NCI-H128 (cell line): ENCODE data around the gene PRSS38.

Experiments used
- DNase-seq: peaks from one replicate; lab custom pipeline; 2025; ENCODE audit not compliant: unreplicated experiment; lab: John Stamatoyannopoulos, UW

The PRSS38 gene

DNA sequence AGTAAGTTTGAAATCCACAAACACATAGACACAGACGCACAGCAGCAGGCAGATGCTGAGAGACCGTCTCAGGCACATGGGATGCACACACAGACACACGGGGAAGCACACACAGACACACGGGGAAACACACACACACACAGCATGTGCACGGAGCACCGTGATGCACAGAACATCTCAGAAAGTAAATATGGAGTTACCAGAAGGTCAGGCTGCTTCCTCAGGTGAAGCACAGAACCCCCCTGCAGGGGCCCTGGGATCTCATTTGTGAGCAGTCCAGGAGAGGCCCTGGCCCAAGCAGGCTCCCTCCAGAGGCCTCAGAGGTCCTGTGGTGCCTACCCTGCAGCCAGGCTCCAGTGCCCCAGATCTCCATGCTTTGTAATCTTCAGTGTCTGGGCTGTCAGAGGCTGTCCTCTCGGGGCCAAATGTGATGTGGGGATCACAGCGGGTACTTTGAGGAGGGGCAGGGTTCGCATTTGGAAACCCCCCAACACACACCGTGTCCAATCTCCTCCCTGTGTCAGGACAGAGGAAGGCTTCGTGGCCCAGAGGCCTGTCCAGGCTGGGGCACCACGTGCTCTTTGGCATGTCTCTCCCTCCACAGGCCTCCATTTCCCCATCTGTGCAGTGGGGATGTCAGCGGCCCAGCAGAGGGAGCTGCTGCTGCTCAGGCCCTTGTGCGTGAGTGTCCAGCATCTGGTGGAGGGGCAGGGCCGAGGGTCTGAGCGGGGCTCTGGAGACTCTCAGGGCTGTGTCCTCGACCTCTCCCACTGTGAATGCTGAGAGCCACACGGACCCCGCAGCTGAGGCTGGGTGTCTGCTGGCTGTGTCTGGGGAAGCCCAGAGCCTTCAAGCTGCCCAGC is 23.0 kb upstream of the PRSS38 start:
- DNase-seq, result no peak

DNA sequence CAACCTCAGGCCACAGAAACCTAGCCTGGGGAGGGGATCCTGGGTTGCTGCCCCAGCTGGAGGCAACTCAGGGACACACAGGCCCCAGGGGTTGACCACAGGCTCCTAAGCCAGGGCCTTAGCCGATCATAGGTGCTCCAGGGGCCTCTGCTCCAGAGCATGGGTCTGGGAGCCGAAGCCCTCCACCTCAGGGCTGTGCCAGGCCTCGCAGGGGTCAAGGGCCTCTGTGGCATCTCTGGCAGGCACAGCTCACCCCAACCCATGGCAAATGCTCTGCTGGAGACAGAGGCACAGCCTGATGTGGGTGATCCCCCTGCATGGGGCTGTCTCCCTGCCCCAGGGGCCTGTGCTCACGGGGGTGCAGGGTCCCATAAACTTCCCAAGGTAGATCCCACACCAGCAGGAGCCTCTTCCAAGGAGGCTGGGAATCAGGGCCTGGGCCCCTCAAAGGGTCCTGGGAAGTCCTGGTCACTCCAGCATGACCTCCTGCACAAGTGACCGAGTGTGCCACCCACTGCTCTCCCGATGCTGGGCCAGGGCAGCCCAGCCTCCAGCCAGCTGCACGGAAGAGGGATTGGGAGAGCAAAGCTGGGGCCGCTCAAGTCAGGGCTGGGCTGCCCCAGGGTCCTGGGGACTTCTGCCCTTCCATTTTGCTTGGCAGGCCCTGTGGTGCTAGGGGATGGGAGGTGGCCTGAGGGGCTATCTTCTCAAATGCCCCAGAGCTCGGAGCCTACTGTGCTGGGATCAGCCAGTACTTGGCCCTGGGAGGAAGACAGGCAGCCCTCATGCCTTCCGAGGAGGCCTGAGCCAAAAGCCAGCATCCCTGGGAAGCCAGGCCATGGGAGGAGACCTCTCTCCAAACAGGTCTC is 22.2 kb upstream of the PRSS38 start:
- DNase-seq, result no peak

DNA sequence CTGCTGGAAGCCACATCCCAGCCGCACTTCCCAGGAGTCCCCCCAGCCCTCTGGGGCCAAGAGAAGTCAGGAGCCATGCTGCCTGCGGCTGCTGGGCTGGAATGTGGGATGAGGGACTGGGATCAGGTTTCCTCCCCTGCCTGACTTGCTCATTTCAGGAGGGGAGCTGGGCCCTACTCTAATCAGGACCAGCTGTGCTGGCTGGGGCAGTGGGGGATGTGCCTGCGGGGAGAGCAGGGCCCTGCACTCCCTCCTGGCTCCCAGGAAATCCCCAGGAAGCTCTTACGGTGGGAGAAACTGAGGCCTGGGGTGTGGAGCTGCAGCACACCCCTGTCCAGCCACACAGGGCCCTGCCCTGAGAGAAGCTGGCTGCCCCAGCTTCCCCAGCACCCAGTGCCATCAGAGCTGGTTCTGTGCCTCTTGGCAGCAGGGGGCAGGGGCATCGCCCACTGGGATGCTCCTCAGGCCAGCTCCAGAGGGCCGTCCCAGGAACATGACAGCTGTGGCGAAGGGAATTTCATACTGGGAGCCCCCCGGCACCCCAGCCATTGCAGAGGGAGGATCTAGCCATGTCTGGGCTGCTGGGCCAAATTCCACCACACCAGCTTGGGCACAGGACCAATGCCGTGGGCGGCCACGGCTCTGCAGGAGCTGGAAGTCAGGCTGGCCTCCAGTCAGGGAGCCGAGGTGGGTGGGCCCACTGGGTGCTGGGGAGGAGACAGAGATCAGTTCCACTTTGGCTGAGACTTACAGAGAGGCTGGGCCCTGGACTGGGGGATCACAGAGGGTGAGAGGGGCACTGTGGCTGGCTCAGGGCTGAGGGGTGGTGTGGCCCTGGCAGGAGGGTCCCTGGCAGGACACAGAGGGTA is 21.3 kb upstream of the PRSS38 start:
- no peak for DNase-seq

DNA sequence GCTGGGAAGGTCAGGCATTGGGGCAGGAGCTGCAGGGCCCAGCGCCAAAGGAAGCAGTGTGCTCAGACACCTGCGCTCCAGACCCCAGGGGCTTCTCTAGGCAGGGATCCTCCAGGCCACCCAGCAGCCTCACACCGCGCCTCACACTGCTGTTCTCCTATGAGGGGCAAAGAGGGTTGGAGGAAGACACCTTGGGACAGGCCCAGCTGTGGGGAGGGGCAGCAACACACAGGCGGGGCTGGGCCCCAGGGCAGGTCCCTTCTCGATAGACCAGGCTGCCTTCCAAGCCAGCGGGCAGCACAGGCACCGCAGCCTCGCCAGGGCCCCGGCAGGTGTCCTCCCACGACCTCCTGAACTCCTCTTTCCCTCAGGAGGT is 20.7 kb upstream of the PRSS38 start:
- DNase-seq, result no peak

DNA sequence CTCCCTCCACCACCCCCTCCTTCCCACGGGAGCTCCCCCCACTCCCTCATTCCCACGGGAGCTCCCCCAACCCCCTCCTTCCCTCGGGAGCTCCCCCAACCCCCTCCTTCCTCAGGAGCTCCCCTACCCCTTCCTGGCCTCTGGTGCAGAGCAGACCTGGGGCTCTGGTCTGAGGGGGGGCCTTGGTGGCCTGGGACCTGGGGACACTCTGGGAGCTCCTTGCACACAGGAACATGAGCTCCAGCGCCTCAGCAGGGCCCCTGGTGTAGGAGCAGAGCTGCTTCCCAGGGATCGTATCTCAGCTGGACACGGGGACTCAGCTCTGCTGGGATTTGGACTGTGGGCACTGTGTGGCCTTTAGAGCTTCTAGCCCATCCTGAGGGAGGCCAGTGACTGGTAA is 19.7 kb upstream of the PRSS38 start:
- DNase-seq, result no peak

DNA sequence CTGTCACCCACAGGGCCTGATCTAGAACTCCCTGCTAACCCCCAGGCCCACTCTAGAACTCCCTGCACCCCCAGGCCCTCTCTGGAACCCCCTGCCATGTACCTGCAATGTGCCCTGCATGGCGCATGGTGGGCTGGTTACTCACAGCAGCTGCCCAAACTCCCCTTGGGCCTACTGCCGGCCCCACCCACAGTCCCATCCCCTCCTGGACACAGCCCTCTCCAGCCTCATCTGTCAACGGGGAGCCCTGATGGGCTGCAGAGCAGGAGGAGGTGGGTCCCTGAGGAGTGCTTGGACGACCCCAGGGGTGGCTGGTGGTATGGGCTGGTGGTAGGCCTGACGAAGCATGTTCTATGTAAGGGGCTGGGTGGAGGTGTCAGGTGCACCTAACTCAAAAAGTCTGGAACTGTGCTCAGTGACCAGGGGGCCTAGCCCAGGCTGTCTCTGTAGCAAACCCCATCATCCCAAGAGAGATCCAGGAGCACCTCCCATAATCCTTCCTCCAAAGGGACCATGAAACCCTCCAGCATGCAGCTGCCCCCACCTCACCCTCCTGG is 19.0 kb upstream of the PRSS38 start:
- no peak for DNase-seq

DNA sequence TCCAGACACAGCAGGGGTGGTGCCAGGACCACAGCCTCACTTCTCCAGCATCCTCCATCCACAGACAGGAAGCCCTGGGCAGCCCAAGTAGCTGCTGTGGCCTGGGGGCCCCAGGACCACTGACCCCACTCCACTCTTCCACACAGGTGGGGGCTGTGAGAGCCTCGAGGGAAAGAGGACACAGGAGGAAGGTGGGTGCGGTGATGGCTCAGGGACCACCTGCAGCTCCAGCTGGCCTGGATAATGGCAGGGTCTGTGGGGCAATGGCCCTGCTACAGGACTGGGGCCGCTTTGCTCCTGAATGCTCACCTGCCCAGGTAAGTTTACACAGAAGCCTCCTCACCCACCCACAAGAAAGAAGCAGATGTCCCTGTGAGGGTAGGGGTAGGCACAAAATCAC is 18.3 kb upstream of the PRSS38 start:
- DNase-seq, result no peak

DNA sequence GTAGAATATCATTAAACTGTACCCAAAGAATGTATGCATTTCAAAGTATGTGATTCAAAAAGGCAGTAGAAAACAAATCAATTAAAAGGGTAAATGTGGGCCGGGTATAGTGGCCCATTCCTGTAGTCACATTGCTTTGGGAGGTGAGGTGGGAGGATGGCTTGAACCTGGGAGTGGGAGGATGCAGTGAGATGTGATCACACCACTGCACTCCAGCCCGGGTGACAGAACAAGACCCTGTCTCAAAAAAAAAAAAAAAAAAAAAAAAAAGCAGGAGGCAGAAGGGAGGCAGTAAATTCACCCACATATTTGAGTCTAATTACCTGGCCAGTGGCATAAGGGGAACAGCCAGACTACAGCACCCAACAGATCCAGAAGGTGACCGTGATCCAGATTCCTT is 17.9 kb upstream of the PRSS38 start:
- DNase-seq, result no peak

DNA sequence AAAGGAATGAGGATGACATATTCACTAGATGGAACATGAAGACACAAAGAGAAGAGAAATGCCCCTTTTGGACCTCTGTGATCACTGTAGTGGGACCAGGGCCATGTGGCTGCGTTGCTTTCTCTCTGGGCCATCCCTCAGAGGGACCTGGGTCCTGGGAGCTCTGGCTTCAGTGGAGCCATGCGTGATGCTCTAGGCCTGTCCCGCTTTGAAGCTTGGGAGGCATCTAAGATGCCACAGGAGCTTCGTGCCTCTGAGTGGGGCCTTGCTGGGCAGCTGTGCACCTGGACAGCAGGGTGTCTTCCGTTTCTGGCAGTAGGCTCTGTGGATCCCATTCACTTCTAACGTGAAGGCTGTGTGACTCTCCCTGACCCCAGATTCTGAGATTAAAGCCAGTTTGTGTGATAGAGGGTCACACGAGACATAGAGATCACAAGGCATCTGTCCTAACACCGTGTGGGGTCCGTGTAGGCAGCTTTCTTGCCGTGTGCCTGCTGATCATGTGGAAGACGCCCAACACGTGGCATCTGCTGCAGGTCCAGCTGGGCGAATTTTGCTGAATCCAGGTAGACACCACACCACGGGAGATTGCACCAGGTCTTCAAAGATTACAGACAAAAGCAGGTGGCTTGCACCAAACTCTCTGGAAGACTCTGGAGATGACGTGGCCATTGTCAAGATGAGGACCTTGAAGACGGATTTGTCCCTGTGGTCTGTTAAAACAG is 17.2 kb upstream of the PRSS38 start:
- no peak for DNase-seq

DNA sequence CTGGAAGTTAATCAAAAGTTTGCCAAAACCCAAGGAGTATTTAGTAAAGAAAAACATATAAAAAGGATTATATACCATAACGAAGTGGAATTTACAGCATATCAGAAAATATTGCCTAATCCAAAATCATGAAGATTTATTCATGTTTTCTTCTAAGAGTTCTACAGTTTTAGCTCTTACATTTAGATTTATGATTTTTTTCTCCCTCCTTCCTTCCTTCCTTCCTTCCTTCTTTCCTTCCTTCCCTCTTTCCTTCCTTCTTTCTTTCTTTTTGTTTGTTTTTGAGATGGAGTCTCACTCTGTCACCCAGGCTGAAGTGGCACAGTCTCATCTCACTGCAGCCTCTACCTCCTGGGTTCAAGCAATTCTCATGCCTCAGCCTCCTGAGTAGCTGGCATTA is 15.7 kb upstream of the PRSS38 start:
- DNase-seq, result no peak

DNA sequence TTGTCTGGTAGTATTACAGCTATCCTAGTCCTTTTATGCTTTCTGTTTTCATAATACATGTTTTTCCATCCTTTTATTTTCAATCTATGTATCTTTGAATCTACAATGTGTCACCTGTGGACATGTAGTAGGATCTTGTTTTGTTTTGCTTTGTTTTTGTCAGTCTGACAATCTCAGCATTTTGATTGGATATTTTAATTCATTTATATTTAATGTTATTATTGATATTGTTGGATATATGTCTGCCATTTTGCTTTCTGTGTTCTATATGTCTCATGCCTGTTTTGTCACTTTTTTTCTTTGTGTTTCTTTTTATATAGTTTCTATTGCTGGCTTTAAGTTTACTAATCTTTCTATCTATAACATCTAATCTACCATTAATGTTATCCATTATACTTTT is 11.5 kb upstream of the PRSS38 start:
- no peak for DNase-seq

DNA sequence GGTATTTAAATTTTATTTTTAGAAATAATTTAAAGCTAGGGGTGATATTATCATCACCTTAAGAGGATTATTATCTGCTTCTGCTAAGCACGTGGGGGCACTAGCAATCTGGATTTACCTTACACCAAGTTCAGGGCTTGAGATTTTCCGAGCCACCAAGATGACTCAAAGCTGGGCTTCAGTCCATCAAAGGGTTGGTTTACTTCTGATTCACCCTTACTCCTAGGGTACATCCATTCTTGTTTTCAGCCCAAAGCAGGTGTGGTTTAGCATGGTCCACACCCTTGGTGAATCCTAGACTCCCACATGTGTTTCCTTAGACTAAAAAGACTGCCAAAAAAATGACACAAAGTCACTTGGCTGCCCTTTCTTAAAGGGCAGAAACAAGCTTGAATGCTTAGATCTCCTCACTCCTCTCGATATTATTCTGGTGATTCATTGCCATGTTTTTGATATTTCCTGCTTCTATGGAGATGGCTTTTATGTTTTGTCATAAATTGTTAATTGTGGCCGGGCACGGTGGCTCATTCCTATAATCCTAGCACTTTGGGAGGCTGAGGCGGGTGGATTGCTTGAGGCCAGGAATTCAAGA is 9.8 kb upstream of the PRSS38 start:
- no peak for DNase-seq

DNA sequence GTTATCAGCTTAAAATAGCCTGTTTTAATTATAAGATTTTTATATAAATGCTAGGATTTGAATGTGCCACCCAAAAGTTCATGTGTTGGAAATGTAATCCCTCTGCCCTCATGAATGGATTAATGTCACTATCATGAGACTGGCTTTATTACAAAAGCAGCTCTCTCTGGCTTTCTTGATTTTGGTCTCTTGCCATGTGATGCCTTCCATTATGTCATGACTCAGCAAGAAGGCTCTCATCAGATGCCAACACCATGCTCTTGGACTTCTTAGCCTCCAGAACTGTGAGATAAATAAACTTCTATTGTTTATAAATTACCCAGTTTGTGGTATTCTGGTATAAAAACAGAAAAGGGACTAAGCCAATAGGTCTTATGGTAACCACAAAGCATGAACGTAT is 6.9 kb upstream of the PRSS38 start:
- DNase-seq, result no peak

DNA sequence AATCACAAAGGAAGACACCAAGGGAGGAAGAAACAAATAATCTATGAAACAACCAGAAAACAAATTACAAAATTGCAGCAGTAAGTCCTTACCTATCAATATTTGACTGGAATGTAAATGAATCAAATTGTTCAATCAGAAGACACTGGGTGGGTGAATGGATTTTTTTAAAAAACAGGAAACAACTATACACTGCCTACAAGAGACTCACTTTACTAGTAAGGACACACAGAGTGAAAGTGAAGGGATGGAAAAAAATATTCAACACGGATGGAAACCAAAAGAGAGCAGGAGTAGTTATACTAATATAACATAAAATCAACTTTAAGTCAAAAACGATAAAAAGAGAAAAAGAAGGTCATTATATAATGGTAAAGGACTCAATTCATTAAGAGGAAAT is 6.4 kb upstream of the PRSS38 start:
- no peak for DNase-seq

DNA sequence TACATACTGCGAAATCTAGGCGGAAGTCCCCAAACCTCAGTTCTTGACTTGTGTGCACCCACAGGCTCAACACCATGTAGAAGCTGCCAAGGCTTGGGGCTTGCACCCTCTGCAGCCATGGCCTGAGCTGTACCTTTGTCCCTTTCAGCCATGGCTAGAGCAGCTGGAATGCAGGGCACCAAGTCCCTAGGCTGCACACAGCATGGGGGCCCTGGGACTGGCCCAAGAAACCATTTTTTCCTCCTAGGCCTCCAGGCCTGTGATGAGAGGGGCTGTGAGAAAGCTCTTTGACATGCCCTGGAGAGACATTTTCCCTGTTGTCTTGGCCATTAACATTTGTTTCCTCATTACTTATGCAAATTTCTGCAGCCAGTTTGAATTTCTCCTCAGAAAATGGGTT is 1.5 kb upstream of the PRSS38 start:
- no peak for DNase-seq

DNA sequence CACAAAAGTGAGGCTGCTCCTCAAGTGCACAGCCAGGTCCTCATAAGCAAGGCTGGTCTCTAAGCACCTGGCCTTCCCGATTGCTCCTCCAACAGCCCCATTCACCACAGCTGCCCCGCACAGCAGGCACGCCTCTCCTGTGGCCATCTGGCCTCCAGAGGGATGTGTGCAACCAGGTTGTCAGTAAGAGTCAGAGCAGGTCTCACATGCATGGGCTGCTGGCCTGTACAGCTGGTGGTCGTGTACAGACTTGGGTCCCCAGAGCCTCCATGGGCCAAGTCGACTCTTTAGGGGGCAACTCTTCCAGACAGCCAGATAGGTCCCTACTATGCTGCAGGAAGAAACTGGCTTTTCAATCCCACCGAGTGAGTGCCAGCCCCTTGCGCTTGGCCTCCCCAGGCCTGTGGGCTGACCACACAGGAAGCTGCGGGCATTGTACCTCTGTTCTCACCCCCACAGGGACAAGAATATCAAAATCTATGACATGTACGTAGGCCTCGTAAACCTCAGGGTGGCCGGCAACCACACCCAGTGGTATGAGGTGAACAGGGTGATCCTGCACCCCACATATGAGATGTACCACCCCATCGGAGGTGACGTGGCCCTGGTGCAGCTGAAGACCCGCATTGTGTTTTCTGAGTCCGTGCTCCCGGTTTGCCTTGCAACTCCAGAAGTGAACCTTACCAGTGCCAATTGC is 1.4 kb downstream of the PRSS38 start:
- DNase-seq, result no peak

DNA sequence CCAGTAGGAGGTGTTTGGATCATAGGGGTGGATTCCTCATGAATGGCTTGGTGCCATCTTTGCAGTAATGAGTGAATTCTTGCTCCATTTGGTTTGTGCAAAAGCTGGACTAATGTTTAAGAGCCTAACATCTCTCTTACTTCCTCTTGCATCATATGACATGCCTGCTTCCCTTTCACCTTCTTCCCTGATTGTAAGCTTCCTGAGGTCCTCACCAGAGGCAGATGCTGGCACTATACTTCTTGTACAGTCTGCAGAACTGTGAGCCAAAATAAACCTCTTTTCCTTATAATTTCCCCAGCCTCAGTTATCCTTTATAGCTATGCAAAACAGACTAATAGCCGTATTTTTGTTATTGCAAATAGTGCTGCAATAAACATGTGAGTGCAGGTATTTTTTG is 8.1 kb downstream of the PRSS38 start:
- no peak for DNase-seq

DNA sequence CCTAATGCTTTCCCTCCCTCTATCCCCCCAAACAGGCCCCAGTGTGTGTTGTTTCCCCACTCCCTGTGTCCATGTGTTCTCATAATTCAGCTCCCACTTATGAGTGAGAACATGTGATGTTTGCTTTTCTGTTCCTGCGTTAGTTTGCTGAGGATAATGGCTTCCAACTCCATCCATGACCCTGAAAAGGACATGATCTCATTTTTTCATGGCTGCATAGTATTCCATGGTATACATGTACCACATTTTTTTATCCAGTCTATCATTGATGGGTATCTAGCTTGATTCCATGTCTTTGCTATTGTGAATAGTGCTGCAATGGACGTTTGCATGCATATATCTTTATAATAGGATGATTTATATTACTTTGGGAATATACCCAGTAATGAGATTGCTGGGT is 8.7 kb downstream of the PRSS38 start:
- no peak for DNase-seq

DNA sequence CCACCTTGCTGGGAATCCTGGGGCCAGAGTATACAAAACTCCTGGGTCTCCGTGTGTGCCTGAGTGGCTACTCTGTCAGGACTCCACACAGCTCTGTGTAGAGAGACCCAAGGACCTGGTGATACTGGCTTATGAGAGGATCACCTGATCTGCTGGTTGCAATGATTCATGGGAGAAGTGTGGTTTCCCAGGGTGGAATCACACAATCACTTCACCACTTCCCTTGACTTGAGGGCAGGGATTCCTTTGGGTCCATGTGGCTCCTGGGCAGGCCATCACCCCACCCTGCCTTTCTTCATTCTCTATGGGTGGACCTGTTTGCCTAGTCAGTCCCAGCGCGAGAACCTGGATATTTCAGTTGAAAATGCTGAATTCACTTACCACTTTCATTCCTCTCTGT is 13.3 kb downstream of the PRSS38 start:
- no peak for DNase-seq
